ENCODE measurements around the gene MBP.
"Not testable (repeated sequence)": the region's sequence is repeated elsewhere in the genome, so short reads cannot be mapped to it uniquely, and the experiment has no call there.

- TF ChIP-seq POLR2A, POLR2AphosphoS5, CTCF, EP300 (IDR thresholded peaks at IDR 0.05): not testable (repeated sequence)
Measured at GRCh38 chr18:76990343-76991020, 142.1 kb downstream of the MBP start.
